Endothelial cell of umbilical vein (primary cell): ENCODE results near the gene RAI1. TPM values are rescaled to one million over a fixed set of nuclear protein-coding genes. Genes with fewer than 3 reads are reported as not detected.

Experiments used
- BruUV-seq: library from RNA; stranded (reverse); fragments of 400-500 nt; replicated peaks from 2 replicates; lab custom pipeline; 2021; lab: Mats Ljungman, UMichigan
- CTCF ChIA-PET: fragments of 300-600, 350-600 bp; sonication (Branson Sonifier 250); formaldehyde crosslinking; loops from one replicate; lab custom pipeline; 2021; ENCODE audit warnings: antibody characterized with exemption, inconsistent platforms; lab: Charles Lee
- POLR2A ChIA-PET: fragments of 300-600, 350-600 bp; sonication (Branson Sonifier 250); formaldehyde crosslinking; loops from one replicate; lab custom pipeline; 2021; ENCODE audit warnings: antibody characterized with exemption, inconsistent platforms; lab: Charles Lee
- DNase-seq: peaks from one replicate; pipeline ENCODE4 v3.0.0-alpha.2; 2011; ENCODE audit warnings: low read depth, low spot score
- FAIRE-seq: peaks from 2 replicates; lab custom pipeline; 2011; peaks lifted over from hg19 to GRCh38; lab: Jason Lieb, UNC
- H2AFZ ChIP-seq: 2 replicates; pipeline ENCODE4 v1.6.0; 2012; ENCODE audit warnings: low read depth, low read length, control low read depth, inconsistent platforms
- H3K27ac ChIP-seq: 2 replicates; pipeline ENCODE4 v1.5.1; 2011; ENCODE audit warnings: low read depth, mild to moderate bottlenecking, control low read depth, low read length, moderate library complexity; ENCODE audit not compliant: insufficient read depth
- H3K27me3 ChIP-seq, 2 experiments: 2 replicates each; pipeline versions ENCODE4 v1.6.0 to v1.6.1; 2011; ENCODE audit warnings: low read length in 2 of 2, mixed read lengths in 1 of 2; ENCODE audit not compliant: control insufficient read depth in 2 of 2, insufficient read depth in 2 of 2
- H3K36me3 ChIP-seq, 2 experiments: 2 replicates in 1 of 2; 3 replicates in 1 of 2; pipeline ENCODE4 v1.5.1; 2011; ENCODE audit warnings: low read length in 2 of 2, mild to moderate bottlenecking in 1 of 2, moderate library complexity in 1 of 2; ENCODE audit not compliant: control insufficient read depth in 2 of 2, insufficient read depth in 2 of 2; ENCODE audit errors: extremely low read depth in 1 of 2
- H3K4me1 ChIP-seq: 3 replicates; pipeline ENCODE4 v1.5.1; 2011; ENCODE audit warnings: mild to moderate bottlenecking, low read length; ENCODE audit not compliant: control insufficient read depth, insufficient read depth; ENCODE audit errors: extremely low read depth
- H3K4me2 ChIP-seq: 2 replicates; pipeline ENCODE4 v1.6.1; 2011; ENCODE audit warnings: low read length, control low read depth, mixed read lengths; ENCODE audit not compliant: insufficient read depth
- H3K4me3 ChIP-seq, 3 experiments: fragments of 200-600 bp in 1 of 3; sonication (generic), shearing (Covaris generic) in 1 of 3; replicated peaks in 1 of 3; 2 replicates each; pipeline ENCODE4 v1.5.1; 2011 to 2016; ENCODE audit warnings: control low read depth in 3 of 3, low read length in 3 of 3, mild to moderate bottlenecking in 2 of 3, inconsistent platforms in 1 of 3, low read depth in 1 of 3, moderate library complexity in 1 of 3; ENCODE audit not compliant: insufficient read depth in 1 of 3
- H3K79me2 ChIP-seq: 2 replicates; pipeline ENCODE4 v1.6.0; 2012; ENCODE audit warnings: low read length, inconsistent platforms; ENCODE audit not compliant: control insufficient read depth, insufficient read depth
- H3K9ac ChIP-seq: replicated peaks from 2 replicates; pipeline ENCODE3; 2011; ENCODE audit warnings: low read length, control low read depth; ENCODE audit not compliant: insufficient read depth; ENCODE audit errors: extremely low read depth
- H3K9me1 ChIP-seq: replicated peaks from 3 replicates; pipeline ENCODE4 v1.6.0; 2011; ENCODE audit warnings: mild to moderate bottlenecking, low read length; ENCODE audit not compliant: control insufficient read depth, insufficient read depth; ENCODE audit errors: extremely low read depth
- H3K9me3 ChIP-seq: replicated peaks from 2 replicates; pipeline ENCODE4 v1.5.1; 2012; ENCODE audit warnings: low read length, inconsistent platforms; ENCODE audit not compliant: control insufficient read depth, insufficient read depth
- H4K20me1 ChIP-seq: replicated peaks from 2 replicates; pipeline ENCODE3; 2011; ENCODE audit warnings: mild to moderate bottlenecking, low read length; ENCODE audit not compliant: control insufficient read depth, insufficient read depth; ENCODE audit errors: extremely low read depth
- CTCF ChIP-seq, 2 donors: IDR thresholded peaks; 1 replicate in 1 of 2; 2 replicates in 1 of 2; pipeline ENCODE4 v1.5.1; 2011; ENCODE audit warnings: low read length in 2 of 2, mild to moderate bottlenecking in 2 of 2, moderate library complexity in 2 of 2, control low read depth in 1 of 2, inconsistent platforms in 1 of 2, low read depth in 1 of 2; ENCODE audit not compliant: insufficient read depth in 1 of 2; ENCODE audit errors: extremely low read depth in 1 of 2
- EZH2 ChIP-seq: IDR thresholded peaks from 2 replicates; pipeline ENCODE4 v1.6.1; 2012; ENCODE audit warnings: borderline replicate concordance, low read depth, mild to moderate bottlenecking, moderate library complexity, low read length, inconsistent platforms; ENCODE audit not compliant: severe bottlenecking
- FOS ChIP-seq: IDR thresholded peaks from 2 replicates; pipeline ENCODE4 v1.6.1; 2011; ENCODE audit warnings: mild to moderate bottlenecking, low read length, moderate library complexity, borderline replicate concordance; ENCODE audit not compliant: insufficient read depth
- GATA2 ChIP-seq: IDR thresholded peaks from 2 replicates; pipeline ENCODE4 v1.7.0; 2011; ENCODE audit warnings: low read depth, mild to moderate bottlenecking, moderate library complexity, mixed read lengths, low read length; ENCODE audit not compliant: insufficient read length, insufficient read depth
- JUN ChIP-seq: IDR thresholded peaks from 2 replicates; pipeline ENCODE4 v1.6.1; 2011; ENCODE audit warnings: borderline replicate concordance, low read depth; ENCODE audit not compliant: insufficient read length, insufficient read depth
- MAX ChIP-seq: IDR thresholded peaks from 2 replicates; pipeline ENCODE4 v1.6.1; 2011; ENCODE audit not compliant: insufficient read depth, insufficient read length
- MYC ChIP-seq: IDR thresholded peaks from one replicate; pipeline ENCODE4 v1.6.1; 2011; ENCODE audit warnings: mild to moderate bottlenecking, low read depth, low read length
- POLR2A ChIP-seq: IDR thresholded peaks from 2 replicates; pipeline ENCODE4 v1.6.1; 2012; ENCODE audit warnings: low read depth, mild to moderate bottlenecking, control low read depth, low read length
- POLR2AphosphoS5 ChIP-seq: IDR thresholded peaks from 2 replicates; pipeline ENCODE4 v1.6.1; 2012; ENCODE audit warnings: low read depth, mild to moderate bottlenecking, control low read depth, low read length, moderate library complexity; ENCODE audit not compliant: insufficient read depth
- dilution Hi-C: fragments of 300-500 bp; cut with MboI; formaldehyde crosslinking; loops from one replicate; pipeline ENCODE4 v1.15.0; 2019; ENCODE audit warnings: low sequenced_read_pairs; ENCODE audit not compliant: extremely low pct_ligation_motif_present
- intact Hi-C: fragments of 100-400 bp; cut with micrococcal nuclease; formaldehyde crosslinking; loops from one replicate; pipeline ENCODE4 v1.10.0; 2022
- polyA plus RNA-seq, 4 experiments: library from polyadenylated mRNA; depleted of rRNA in 3 of 4; stranded (reverse) in 3 of 4; unstranded in 1 of 4; fragments of >200 nt; gene quantifications; 2 replicates each; pipeline versions ENCODE4 v1.2.1 to v1.2.3, GENCODE V29; 2011 to 2012; ENCODE audit warnings: missing spikeins in 1 of 4
- total RNA-seq: library from RNA; stranded (reverse); gene quantifications from 2 replicates; pipeline ENCODE4 v1.2.3, GENCODE V29; 2021

RAI1 gene
- total and polyA plus RNA-seq, 2 donors (not counting 3 experiments of a cell fraction or from before 2014, with no cell fraction given): 7.8 to 43.3 TPM

GRCh38 chr17:17710728-17711541, 29.7 kb downstream of the RAI1 start:
- Histone ChIP-seq H3K27me3 (no peaks in the 10 kb centered on the region), H3K9me1 (no peaks in the 10 kb centered on the region), H3K4me3 (no peak overlapping the region), H3K79me2 (peaks cover 53% of the 10 kb centered on the region), H3K9me3 (no peaks in the 10 kb centered on the region), H3K27ac (peak overlapping the region; percentile 98), H3K4me1 (peaks cover 33% of the 10 kb centered on the region), H4K20me1 (no peaks in the 10 kb centered on the region), H3K9ac (peak overlapping the region; percentile 82), H3K36me3 (no peaks in the 10 kb centered on the region), H3K4me2 (peak overlapping the region; percentile 1), H2AFZ (no peak overlapping the region)
- FAIRE-seq: peak; percentile 99
- DNase-seq: peak; percentile 95
- TSS peak; percentile 18 for BruUV-seq
- intact Hi-C loops: loop anchor here (1.0 kb wide), 1 partner anchor 41 kb away; no protein-coding TSS in a partner anchor
- ChIA-PET CTCF (interaction anchor here (1.6 kb wide), 1 partner anchor 17 kb away, joined by 3 read pairs; no protein-coding TSS in a partner anchor), POLR2A (no interaction called here)
- dilution Hi-C loops: no loop called here
- no peak for TF ChIP-seq GATA2
- peak; percentile 42 for TF ChIP-seq POLR2AphosphoS5
- TF ChIP-seq MAX: peak; percentile 16
- TF ChIP-seq JUN: peak; percentile 72
- TF ChIP-seq MYC: no peak
- TF ChIP-seq FOS: peak; percentile 88
- TF ChIP-seq EZH2: no peak
- TF ChIP-seq POLR2A: no peak
- TF ChIP-seq CTCF (IDR thresholded peaks at IDR 0.05; ENCODE audit: extremely low read depth in 1 of 2, insufficient read depth in 1 of 2, low read depth in 1 of 2, low read length in 2 of 2): no peak
